DOHH2 (cell line): ENCODE measurements around the gene POGLUT3.

ENCODE experiments used
- H3F3A ChIP-seq: fragments of 200-600 bp; sonication (generic), shearing (Covaris generic); 2 replicates; pipeline ENCODE4 v1.6.0; 2016; ENCODE audit warnings: antibody characterized with exemption, mild to moderate bottlenecking; ENCODE audit not compliant: control insufficient read depth, insufficient read depth
- H3K27ac ChIP-seq: fragments of 200-600 bp; sonication (generic); 2 replicates; pipeline ENCODE4 v1.5.1; 2014; ENCODE audit warnings: low read depth, mild to moderate bottlenecking, low read length, moderate library complexity
- H3K27me3 ChIP-seq: fragments of 200-600 bp; sonication (generic); 2 replicates; pipeline ENCODE4 v1.6.1; 2014; ENCODE audit warnings: mild to moderate bottlenecking, low read length, mixed read lengths; ENCODE audit not compliant: control insufficient read depth
- H3K36me3 ChIP-seq: fragments of 200-600 bp; sonication (generic); 2 replicates; pipeline ENCODE4 v1.6.1; 2014; ENCODE audit warnings: mild to moderate bottlenecking, low read length, moderate library complexity, mixed read lengths; ENCODE audit not compliant: control insufficient read depth
- H3K4me1 ChIP-seq: fragments of 200-600 bp; sonication (generic); 2 replicates; pipeline ENCODE4 v1.6.1; 2014; ENCODE audit warnings: mild to moderate bottlenecking, low read length, mixed read lengths; ENCODE audit not compliant: control insufficient read depth
- H3K4me2 ChIP-seq: fragments of 200-600 bp; sonication (generic); 2 replicates; pipeline ENCODE4 v1.6.0; 2014; ENCODE audit warnings: mild to moderate bottlenecking, low read length, moderate library complexity
- H3K4me3 ChIP-seq: fragments of 200-600 bp; sonication (generic); 2 replicates; pipeline ENCODE4 v1.5.1; 2014; ENCODE audit warnings: mild to moderate bottlenecking, low read length, mixed read lengths
- H3K79me2 ChIP-seq: fragments of 200-600 bp; sonication (generic); 2 replicates; pipeline ENCODE4 v1.6.1; 2014; ENCODE audit warnings: mild to moderate bottlenecking, low read length, mixed read lengths; ENCODE audit not compliant: control insufficient read depth
- H3K9me2 ChIP-seq: fragments of 200-600 bp; sonication (generic); replicated peaks from 2 replicates; pipeline ENCODE4 v1.6.1; 2014; ENCODE audit warnings: mild to moderate bottlenecking, low read length, mixed read lengths; ENCODE audit not compliant: control insufficient read depth
- H3K9me3 ChIP-seq: fragments of 200-600 bp; sonication (generic); 2 replicates; pipeline ENCODE4 v1.6.1; 2014; ENCODE audit warnings: antibody characterized with exemption, low read length, mixed read lengths; ENCODE audit not compliant: control insufficient read depth, insufficient read depth
- H4K20me1 ChIP-seq: fragments of 200-600 bp; sonication (generic); 2 replicates; pipeline ENCODE4 v1.6.0; 2014; ENCODE audit warnings: low read depth, mild to moderate bottlenecking, antibody characterized with exemption, low read length, moderate library complexity; ENCODE audit not compliant: control insufficient read depth, insufficient read depth
- EZH2phosphoT487 ChIP-seq: fragments of 200-600 bp; sonication (generic); IDR thresholded peaks from 2 replicates; pipeline ENCODE4 v1.6.1; 2017; ENCODE audit warnings: borderline replicate concordance, mild to moderate bottlenecking, antibody characterized with exemption, low read length, moderate library complexity, mixed read lengths
- TF ChIP-seq, protein P1 (sequence below): fragments of 200-600 bp; sonication (generic); IDR thresholded peaks from one replicate; pipeline ENCODE4 v1.5.1; 2014; ENCODE audit warnings: antibody characterized with exemption, mild to moderate bottlenecking, low read depth, low read length; ENCODE audit not compliant: poor library complexity, severe bottlenecking

POGLUT3 gene

DNA sequence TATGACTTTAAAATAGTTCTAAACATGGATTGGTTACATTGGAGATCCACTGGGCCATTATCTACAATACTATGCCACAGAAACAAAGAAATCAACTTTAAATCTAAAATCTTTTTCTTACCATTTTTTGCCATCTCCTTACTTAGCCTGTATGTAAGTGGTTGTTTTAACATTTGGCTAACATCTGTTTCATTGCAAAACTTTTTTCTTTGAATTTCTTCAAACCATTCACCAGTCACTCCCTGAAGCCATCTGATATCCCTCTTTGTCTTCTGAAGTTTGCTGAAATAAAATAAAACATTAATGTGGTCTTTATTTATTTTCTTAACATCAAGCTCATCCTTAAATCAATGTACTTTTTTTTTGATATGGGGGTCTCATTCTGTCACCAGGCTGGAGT is 43.3 kb upstream of the POGLUT3 start:
- Histone ChIP-seq H3K9me3 (no peaks in the 10 kb centered on the region), H3K9me2 (no peaks in the 10 kb centered on the region), H3K27ac (no peak overlapping the region), H3K4me2 (no peak overlapping the region), H3K4me1 (no peaks in the 10 kb centered on the region), H3F3A (no peaks in the 10 kb centered on the region), H3K79me2 (no peaks in the 10 kb centered on the region), H4K20me1 (no peaks in the 10 kb centered on the region), H3K36me3 (no peaks in the 10 kb centered on the region), H3K27me3 (peaks cover 13% of the 10 kb centered on the region), H3K4me3 (no peak overlapping the region)
- TF ChIP-seq, protein P1, sequence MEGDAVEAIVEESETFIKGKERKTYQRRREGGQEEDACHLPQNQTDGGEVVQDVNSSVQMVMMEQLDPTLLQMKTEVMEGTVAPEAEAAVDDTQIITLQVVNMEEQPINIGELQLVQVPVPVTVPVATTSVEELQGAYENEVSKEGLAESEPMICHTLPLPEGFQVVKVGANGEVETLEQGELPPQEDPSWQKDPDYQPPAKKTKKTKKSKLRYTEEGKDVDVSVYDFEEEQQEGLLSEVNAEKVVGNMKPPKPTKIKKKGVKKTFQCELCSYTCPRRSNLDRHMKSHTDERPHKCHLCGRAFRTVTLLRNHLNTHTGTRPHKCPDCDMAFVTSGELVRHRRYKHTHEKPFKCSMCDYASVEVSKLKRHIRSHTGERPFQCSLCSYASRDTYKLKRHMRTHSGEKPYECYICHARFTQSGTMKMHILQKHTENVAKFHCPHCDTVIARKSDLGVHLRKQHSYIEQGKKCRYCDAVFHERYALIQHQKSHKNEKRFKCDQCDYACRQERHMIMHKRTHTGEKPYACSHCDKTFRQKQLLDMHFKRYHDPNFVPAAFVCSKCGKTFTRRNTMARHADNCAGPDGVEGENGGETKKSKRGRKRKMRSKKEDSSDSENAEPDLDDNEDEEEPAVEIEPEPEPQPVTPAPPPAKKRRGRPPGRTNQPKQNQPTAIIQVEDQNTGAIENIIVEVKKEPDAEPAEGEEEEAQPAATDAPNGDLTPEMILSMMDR: no peak
- no peak for TF ChIP-seq EZH2phosphoT487

DNA sequence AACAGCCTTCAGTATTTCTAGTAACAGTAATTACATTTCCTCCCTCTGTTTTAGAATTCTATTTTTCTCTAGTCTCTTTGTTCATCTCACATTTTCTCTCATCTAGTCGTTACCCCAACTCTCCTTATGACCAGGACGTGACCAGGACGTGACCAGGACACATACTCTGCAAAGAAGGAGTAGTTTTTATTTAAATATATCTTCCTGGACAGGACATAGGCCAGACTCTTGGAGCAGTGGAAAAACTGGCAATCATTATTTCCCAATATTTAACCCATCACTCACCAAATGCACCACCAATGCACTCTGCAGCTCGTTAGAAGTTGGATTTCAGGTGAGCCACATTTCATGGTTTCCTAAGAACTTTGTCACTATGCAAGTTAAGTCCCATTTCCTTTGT is 40.3 kb upstream of the POGLUT3 start:
- Histone ChIP-seq H3K4me1 (no peaks in the 10 kb centered on the region), H3K9me2 (no peaks in the 10 kb centered on the region), H3F3A (no peaks in the 10 kb centered on the region), H3K27me3 (peaks cover 16% of the 10 kb centered on the region), H3K4me2 (no peak overlapping the region), H4K20me1 (no peaks in the 10 kb centered on the region), H3K27ac (no peak overlapping the region), H3K79me2 (no peaks in the 10 kb centered on the region), H3K9me3 (no peaks in the 10 kb centered on the region), H3K4me3 (no peak overlapping the region), H3K36me3 (no peaks in the 10 kb centered on the region)
- TF ChIP-seq, protein P1: no peak
- TF ChIP-seq EZH2phosphoT487: no peak

DNA sequence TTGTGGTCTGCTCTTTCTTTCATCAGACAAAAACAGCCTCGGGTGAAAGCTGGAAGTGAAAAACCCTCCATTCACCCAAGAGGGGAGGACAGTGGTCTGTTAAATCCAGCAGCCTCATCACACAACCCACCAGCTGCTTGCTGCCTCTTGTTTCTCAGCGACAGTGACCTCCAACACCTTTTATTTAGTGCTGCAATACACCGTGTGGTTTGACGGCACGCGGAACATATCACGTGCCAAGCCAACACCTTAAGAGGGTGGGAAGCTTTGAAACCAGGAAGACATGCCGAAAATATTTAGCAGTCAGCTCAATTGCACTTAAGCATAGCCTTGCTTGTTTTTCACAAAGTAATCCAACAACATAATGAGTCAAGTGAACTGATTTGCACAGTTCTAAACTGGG is 39.8 kb upstream of the POGLUT3 start:
- H4K20me1 ChIP-seq: no peaks in the 10 kb centered on the region
- H3K4me3 ChIP-seq: no peak overlapping the region
- H3K36me3 ChIP-seq: no peaks in the 10 kb centered on the region
- no peaks in the 10 kb centered on the region for H3K4me1 ChIP-seq
- H3K9me2 ChIP-seq: no peaks in the 10 kb centered on the region
- no peaks in the 10 kb centered on the region for H3K79me2 ChIP-seq
- no peaks in the 10 kb centered on the region for H3F3A ChIP-seq
- no peaks in the 10 kb centered on the region for H3K9me3 ChIP-seq
- H3K4me2 ChIP-seq: no peak overlapping the region
- peaks cover 16% of the 10 kb centered on the region for H3K27me3 ChIP-seq
- no peak for TF ChIP-seq EZH2phosphoT487
- TF ChIP-seq, protein P1: no peak
- H3K27ac ChIP-seq: no peak overlapping the region

DNA sequence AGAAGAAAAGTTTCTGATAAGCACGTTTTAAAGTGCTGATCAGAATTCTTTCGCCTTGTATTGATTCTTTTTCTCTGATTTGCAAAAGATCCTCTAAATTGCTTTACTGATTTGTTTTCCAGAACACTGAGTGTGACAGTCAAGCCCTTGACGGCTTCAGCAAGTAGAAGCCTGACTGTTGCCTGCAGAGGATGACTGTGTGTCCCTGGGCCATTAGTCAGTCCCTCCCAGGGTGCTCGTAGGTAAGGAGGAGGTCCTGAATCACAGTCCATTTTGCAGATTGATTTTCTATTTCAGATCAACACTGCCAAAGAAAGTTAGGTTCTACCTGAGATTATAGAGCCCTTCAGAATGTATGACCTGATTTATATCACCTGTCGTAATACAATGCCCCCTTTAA is 38.6 kb upstream of the POGLUT3 start:
- Histone ChIP-seq H3K27ac (no peak overlapping the region), H3K79me2 (no peaks in the 10 kb centered on the region), H3K27me3 (peaks cover 16% of the 10 kb centered on the region), H3K36me3 (no peaks in the 10 kb centered on the region), H3K9me3 (no peaks in the 10 kb centered on the region), H3K4me3 (no peak overlapping the region), H4K20me1 (no peaks in the 10 kb centered on the region), H3K9me2 (no peaks in the 10 kb centered on the region), H3K4me2 (no peak overlapping the region), H3F3A (no peaks in the 10 kb centered on the region), H3K4me1 (no peaks in the 10 kb centered on the region)
- TF ChIP-seq, protein P1: no peak
- TF ChIP-seq EZH2phosphoT487: no peak
